GM19023 (cell line): ENCODE data around the gene TMEM94.
"Not testable (repeated sequence)": the region's sequence is repeated elsewhere in the genome, so short reads cannot be mapped to it uniquely, and the experiment has no call there.

ENCODE experiments used
- ATAC-seq: cut with Tn5 transposase; IDR thresholded peaks from one replicate; pipeline ENCODE4 v1.9.1; 2021; ENCODE audit warnings: mild to moderate bottlenecking, moderate library complexity; ENCODE audit not compliant: unreplicated experiment

TMEM94 gene

GRCh38 chr17:75445296-75445695 is 11.1 kb upstream of the TMEM94 start:
- no peak for ATAC-seq

- ATAC-seq, result not testable (repeated sequence)
Measured at GRCh38 chr17:75445896-75446295, 10.5 kb upstream of the TMEM94 start.

GRCh38 chr17:75447951-75448856 is 8.2 kb upstream of the TMEM94 start:
- ATAC-seq, result no peak

DNA sequence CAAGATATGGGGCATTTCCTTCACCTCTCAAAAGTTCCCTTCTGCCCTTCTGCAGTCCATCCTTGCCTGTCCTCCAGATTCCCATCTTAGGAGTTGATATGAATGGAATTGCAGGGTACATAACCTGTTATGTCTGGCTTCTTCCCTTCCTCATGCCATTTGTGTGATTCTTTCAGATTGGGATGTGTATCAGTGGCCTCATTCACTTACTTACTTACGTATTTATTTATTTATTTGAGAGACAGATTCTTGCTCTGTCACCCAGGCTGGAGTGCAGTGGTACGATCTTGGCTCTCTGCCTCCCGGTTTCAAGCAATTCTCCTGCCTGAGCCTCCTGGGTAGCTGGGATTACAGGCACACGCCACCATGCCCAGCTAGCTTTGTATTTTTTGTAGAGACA is 6.2 kb upstream of the TMEM94 start:
- ATAC-seq, result no peak

DNA sequence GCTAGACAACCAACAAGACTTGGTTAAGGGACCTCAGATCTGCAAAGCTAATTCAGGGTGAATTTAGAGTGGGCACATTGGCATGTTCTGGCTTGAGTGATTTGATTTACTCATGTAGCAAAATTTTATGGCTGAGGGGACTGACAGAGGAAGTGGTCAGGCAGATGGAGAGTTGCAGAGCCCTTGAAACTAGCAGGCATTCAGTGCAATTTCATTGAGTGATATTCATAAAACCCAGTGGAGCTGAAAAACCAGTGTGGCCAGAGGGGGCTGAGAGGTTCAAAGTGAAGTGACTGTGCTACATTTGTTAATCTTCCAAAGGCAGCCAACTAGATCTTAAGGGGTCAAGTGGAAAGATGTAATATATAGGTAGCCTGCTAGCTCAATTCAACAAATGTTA is 2.2 kb upstream of the TMEM94 start:
- ATAC-seq, result no peak

GRCh38 chr17:75454672-75455071 is 1.8 kb upstream of the TMEM94 start:
- not testable (repeated sequence) for ATAC-seq

- no peak for ATAC-seq
Measured at GRCh38 chr17:75456039-75456416, 407 bp upstream of the TMEM94 start.

GRCh38 chr17:75457047-75457654 is 716 bp downstream of the TMEM94 start:
- ATAC-seq, result no peak

DNA sequence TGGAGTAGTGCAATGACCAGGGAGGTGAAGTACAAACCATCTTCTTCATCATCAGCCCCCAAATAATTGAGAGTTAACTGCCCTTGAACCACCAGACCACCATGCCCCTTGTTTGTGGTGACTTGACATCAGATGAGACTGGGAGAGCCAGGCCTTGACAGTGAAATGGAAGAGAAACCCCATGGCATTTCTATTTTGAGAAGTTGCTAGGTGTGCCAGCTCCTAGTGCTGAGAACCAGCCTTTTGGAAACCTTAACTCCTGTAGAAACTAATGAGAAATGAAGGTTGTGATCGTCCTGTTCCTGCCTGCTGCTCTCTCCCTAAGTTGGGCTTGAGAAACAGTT is 2.8 kb downstream of the TMEM94 start:
- no peak for ATAC-seq

DNA sequence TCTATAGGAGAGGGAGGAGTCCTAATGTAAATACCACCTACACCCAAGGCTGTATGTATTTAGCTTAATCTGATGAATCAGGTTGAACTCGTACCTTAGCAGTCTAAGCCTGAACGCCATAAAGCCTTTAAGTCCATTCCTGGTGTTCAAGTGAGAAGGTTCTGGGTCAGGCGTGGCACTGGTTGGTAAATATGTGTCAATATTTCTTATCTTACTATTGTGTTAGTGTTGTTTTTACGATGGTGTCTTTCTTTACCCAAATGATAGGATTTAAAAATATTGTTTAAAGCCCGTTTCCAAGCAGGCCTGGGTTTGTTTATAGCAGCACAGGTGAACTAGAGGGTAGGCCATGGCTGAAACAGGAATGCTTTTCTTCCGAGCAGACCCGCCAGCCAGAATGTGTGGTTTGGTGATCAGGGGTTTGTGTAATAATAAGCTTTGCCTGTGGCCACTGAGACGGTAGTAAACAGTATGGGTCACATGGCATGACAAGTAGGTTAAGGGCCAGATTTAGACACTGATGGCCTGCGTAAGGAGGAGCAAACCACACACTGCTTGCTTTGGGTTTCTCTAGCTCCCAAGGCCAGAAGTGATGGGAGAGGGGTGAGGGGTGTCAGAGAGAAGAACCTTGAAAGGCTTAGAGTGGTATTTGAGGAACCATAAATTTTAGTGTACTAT is 3.3 kb downstream of the TMEM94 start:
- ATAC-seq, result no peak

GRCh38 chr17:75460295-75460694 is 3.9 kb downstream of the TMEM94 start:
- no peak for ATAC-seq

DNA sequence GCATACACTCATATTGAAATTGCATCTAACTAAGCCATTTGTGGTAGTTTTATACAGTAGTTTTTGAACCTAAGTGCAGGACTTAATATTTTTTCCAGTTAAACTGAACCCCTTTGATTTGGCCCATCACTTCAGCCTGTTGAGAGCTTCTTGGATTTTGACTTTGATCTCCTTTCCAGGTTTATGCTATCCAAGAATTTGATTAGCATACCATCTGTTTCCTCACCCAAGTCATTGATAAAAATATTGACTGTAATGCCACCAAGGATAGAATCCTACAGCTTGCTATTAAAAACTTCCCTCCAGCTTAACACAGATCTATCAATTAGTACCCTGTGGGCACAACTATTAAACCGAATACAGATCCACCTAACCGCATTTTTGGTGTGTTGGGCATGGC is 7.2 kb downstream of the TMEM94 start:
- no peak for ATAC-seq

- no peak for ATAC-seq
Measured at GRCh38 chr17:75465039-75465438, 8.6 kb downstream of the TMEM94 start.

GRCh38 chr17:75468291-75468754 is 11.9 kb downstream of the TMEM94 start:
- no peak for ATAC-seq

- ATAC-seq, result no peak
Measured at GRCh38 chr17:75468779-75469373, 12.4 kb downstream of the TMEM94 start.

DNA sequence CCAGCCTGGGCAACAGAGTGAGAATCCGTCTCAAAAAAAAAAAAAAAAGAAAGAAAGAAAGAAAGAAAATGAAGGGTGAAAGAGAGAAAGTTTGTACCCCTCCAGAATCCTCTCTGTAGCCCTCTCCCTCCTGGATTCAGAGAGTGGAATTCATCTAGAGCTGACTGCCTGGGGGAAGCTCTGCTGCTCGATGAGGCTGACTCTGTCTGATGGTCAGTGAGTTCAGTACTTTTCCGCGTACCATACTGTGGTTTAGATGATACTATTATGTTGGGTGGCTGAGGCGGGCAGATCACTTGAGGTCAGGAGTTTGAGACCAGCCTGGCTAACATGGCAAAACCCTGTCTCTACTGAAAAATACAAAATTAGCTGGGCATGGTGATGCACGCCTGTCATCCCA is 14.8 kb downstream of the TMEM94 start:
- no peak for ATAC-seq

DNA sequence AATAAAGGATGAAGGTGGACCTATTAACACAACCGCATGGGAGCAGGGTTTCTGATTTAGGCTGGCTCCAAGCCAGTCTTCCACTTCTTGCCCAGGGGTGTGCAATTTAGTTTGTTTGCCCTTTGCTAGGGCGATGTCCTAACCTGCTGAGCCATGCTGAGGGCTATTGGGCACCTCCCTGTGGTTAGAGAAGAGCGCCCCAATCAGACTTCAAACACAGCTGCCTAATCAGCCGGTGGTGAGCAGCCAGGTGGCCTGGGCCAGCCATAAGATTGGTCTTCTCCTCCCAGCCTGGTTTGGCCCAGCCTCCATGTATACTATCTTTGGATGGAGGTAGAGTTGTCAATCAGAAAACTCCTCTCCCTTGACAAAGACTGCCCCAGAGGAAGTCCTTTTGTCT is 15.7 kb downstream of the TMEM94 start:
- no peak for ATAC-seq

DNA sequence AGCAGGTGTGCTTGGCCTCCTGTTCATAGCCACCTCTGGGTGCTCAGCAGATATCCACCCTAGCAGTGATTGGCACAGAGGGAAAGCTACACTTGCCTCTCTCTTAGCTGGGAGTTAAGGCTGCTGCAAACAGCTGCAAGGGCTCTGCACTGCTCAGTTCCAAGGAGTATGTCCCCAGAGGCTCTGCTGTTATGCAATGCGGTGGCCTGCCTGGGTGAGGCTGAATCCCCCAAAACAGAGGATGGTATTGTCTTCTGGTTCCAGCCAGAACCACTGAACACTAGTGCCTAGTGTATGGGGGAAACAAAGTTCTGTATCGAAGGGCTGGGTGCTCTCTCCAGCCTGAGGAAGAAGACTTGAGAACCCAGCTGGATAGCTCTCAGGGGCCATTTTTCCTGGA is 16.8 kb downstream of the TMEM94 start:
- no peak for ATAC-seq

GRCh38 chr17:75474736-75475135 is 18.3 kb downstream of the TMEM94 start:
- ATAC-seq, result no peak

GRCh38 chr17:75475144-75475835 is 18.9 kb downstream of the TMEM94 start:
- no peak for ATAC-seq

GRCh38 chr17:75475851-75476250 is 19.4 kb downstream of the TMEM94 start:
- ATAC-seq, result no peak
